ENCODE data around the gene RAB21.
"Not testable (repeated sequence)": the region's sequence is repeated elsewhere in the genome, so short reads cannot be mapped to it uniquely, and the experiment has no call there.

Gene RAB21

DNA sequence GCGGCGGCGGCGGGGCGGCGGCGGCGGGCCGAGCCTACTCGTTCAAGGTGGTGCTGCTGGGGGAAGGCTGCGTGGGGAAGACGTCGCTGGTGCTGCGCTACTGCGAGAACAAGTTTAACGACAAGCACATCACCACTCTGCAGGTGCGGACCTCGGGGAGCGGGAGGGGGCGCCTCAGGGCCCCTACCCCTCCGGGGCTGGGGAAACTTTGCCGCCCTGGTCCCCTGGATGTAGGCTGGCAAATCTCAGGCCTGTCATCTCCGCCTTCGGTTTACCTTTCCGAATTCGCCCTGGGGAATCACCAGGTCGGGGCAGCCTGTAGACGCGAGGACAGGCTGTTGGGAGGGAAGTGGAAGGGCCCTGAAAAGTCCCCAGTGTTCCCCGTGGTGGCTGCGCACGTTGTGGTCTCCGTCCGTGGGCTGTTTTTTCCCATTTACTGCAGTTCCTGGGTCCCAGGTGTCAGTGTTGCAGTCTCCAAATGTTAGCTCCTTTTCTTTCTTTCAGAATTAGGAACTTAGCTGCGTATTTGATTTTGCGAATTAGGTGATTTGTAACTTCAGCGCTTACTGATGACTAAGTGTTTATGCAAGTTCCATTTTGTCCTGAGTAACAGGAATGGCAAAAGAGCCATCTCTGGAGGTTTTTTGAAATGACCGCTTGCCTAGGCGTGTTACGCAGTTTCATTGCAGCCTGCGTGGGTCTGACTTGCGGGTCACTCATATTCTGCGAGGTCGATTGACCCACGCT lies 656 bp downstream of the RAB21 start:
- no peaks in the 10 kb centered on the region for H3K27me3 ChIP-seq (ENCODE audit: insufficient read depth, low read length, poor library complexity)
- H4K8ac ChIP-seq (ENCODE audit: low read depth, low read length), result no peak overlapping the region
- H3K4ac ChIP-seq (ENCODE audit: low read depth, low read length), result peak overlapping the region; percentile 16
- no peak overlapping the region for H2BK15ac ChIP-seq (replicated peaks; ENCODE audit: low read depth)
- H3K4me2 ChIP-seq (ENCODE audit: low read length), result peak overlapping the region; percentile 90
- no peak overlapping the region for H3K27ac ChIP-seq (ENCODE audit: low read depth, low read length)
- peak overlapping the region; percentile 95 for H3K56ac ChIP-seq (ENCODE audit: low read length)
- no CpG with 5 or more reads among the region's 45 CpGs for WGBS (ENCODE audit: extremely low coverage, insufficient coverage, low lambda C conversion rate)
- H3K9ac ChIP-seq (ENCODE audit: low read length), result peak overlapping the region; percentile 90
- H3K36me3 ChIP-seq (ENCODE audit: control insufficient read depth, insufficient read depth, low read length), result no peaks in the 10 kb centered on the region
- H3K18ac ChIP-seq (ENCODE audit: low read length), result peak overlapping the region; percentile 97
- H3K79me1 ChIP-seq (ENCODE audit: low read length), result peaks cover 14% of the 10 kb centered on the region
- H3K23ac ChIP-seq (ENCODE audit: low read length), result no peak overlapping the region
- DNase-seq, result peak; percentile 50
- H3K79me2 ChIP-seq (ENCODE audit: control insufficient read depth, insufficient read depth, low read length), result peaks cover 37% of the 10 kb centered on the region
- H3K4me1 ChIP-seq (ENCODE audit: control insufficient read depth, low read depth, low read length), result peaks cover 4% of the 10 kb centered on the region
- H2BK5ac ChIP-seq (ENCODE audit: low read length), result no peak overlapping the region
- no peak overlapping the region for H4K5ac ChIP-seq (ENCODE audit: low read length)
- peak overlapping the region; percentile 63 for H2BK120ac ChIP-seq (ENCODE audit: low read depth, low read length)
- H3K4me3 ChIP-seq (ENCODE audit: low read length), result peak overlapping the region; percentile 75
- H2AK5ac ChIP-seq (ENCODE audit: low read length), result no peak overlapping the region

GRCh38 chr12:71756054-71756690 lies 1.5 kb downstream of the RAB21 start:
- no CpG with 5 or more reads among the region's 5 CpGs for WGBS (ENCODE audit: extremely low coverage, insufficient coverage, low lambda C conversion rate)
- Histone ChIP-seq H4K8ac (ENCODE audit: low read depth, low read length) (no peak overlapping the region), H2BK120ac (ENCODE audit: low read depth, low read length) (no peak overlapping the region), H2BK5ac (ENCODE audit: low read length) (no peak overlapping the region), H3K56ac (ENCODE audit: low read length) (peak overlapping the region; percentile 95), H3K9ac (ENCODE audit: low read length) (peak overlapping the region; percentile 90), H3K4me1 (ENCODE audit: control insufficient read depth, low read depth, low read length) (peaks cover 4% of the 10 kb centered on the region), H4K5ac (ENCODE audit: low read length) (no peak overlapping the region), H3K23ac (ENCODE audit: low read length) (no peak overlapping the region), H2AK5ac (ENCODE audit: low read length) (no peak overlapping the region), H3K79me2 (ENCODE audit: control insufficient read depth, insufficient read depth, low read length) (peaks cover 45% of the 10 kb centered on the region), H3K4ac (ENCODE audit: low read depth, low read length) (no peak overlapping the region), H3K4me3 (ENCODE audit: low read length) (peak overlapping the region; percentile 75), H2BK15ac (replicated peaks; ENCODE audit: low read depth) (no peak overlapping the region), H3K79me1 (ENCODE audit: low read length) (peaks cover 16% of the 10 kb centered on the region), H3K27ac (ENCODE audit: low read depth, low read length) (no peak overlapping the region), H3K27me3 (ENCODE audit: insufficient read depth, low read length, poor library complexity) (no peaks in the 10 kb centered on the region), H3K36me3 (ENCODE audit: control insufficient read depth, insufficient read depth, low read length) (no peaks in the 10 kb centered on the region), H3K18ac (ENCODE audit: low read length) (no peak overlapping the region), H3K4me2 (ENCODE audit: low read length) (peak overlapping the region; percentile 90)
- no peak for DNase-seq

DNA sequence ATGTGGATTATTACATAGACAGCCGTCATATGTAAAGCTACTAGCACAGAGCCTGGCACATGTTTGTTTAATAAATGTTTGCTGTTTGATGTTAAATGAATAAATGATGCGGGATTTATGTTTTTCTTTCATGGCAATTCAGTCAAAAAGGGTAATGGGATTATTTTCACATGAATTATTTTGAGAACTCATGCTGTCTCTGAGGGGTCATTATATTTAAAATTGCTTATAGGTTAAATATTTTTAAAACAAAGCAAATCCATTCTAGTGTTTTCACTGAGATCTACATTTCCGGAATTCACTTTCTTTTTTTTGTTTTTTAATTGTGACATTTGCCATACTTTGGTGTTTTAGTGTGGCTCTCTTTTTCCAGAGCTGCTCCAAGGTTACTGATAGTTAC lies 5.3 kb downstream of the RAB21 start:
- H3K27me3 ChIP-seq (ENCODE audit: insufficient read depth, low read length, poor library complexity), result no peaks in the 10 kb centered on the region
- H3K56ac ChIP-seq (ENCODE audit: low read length), result no peak overlapping the region
- no peak overlapping the region for H2BK120ac ChIP-seq (ENCODE audit: low read depth, low read length)
- no peak overlapping the region for H3K4me2 ChIP-seq (ENCODE audit: low read length)
- H2AK5ac ChIP-seq (ENCODE audit: low read length), result no peak overlapping the region
- no peak overlapping the region for H3K23ac ChIP-seq (ENCODE audit: low read length)
- no peak overlapping the region for H3K9ac ChIP-seq (ENCODE audit: low read length)
- H3K79me2 ChIP-seq (ENCODE audit: control insufficient read depth, insufficient read depth, low read length), result peaks cover 62% of the 10 kb centered on the region
- peaks cover 17% of the 10 kb centered on the region for H3K79me1 ChIP-seq (ENCODE audit: low read length)
- peaks cover 4% of the 10 kb centered on the region for H3K4me1 ChIP-seq (ENCODE audit: control insufficient read depth, low read depth, low read length)
- H3K4ac ChIP-seq (ENCODE audit: low read depth, low read length), result no peak overlapping the region
- no peak overlapping the region for H3K4me3 ChIP-seq (ENCODE audit: low read length)
- no peak overlapping the region for H4K8ac ChIP-seq (ENCODE audit: low read depth, low read length)
- 100% methylated on average over 1 of the region's 3 CpGs for WGBS (ENCODE audit: extremely low coverage, insufficient coverage, low lambda C conversion rate)
- H3K27ac ChIP-seq (ENCODE audit: low read depth, low read length), result no peak overlapping the region
- no peak overlapping the region for H3K18ac ChIP-seq (ENCODE audit: low read length)
- H4K5ac ChIP-seq (ENCODE audit: low read length), result no peak overlapping the region
- no peak overlapping the region for H2BK15ac ChIP-seq (replicated peaks; ENCODE audit: low read depth)
- no peaks in the 10 kb centered on the region for H3K36me3 ChIP-seq (ENCODE audit: control insufficient read depth, insufficient read depth, low read length)
- H2BK5ac ChIP-seq (ENCODE audit: low read length), result no peak overlapping the region
- DNase-seq, result no peak

- no peak overlapping the region for H3K18ac ChIP-seq (ENCODE audit: low read length)
- H2BK5ac ChIP-seq (ENCODE audit: low read length), result no peak overlapping the region
- no peaks in the 10 kb centered on the region for H3K36me3 ChIP-seq (ENCODE audit: control insufficient read depth, insufficient read depth, low read length)
- no peak for DNase-seq
- no peak overlapping the region for H3K27ac ChIP-seq (ENCODE audit: low read depth, low read length)
- no peak overlapping the region for H2AK5ac ChIP-seq (ENCODE audit: low read length)
- H3K23ac ChIP-seq (ENCODE audit: low read length), result no peak overlapping the region
- H3K79me1 ChIP-seq (ENCODE audit: low read length), result peaks cover 16% of the 10 kb centered on the region
- no peak overlapping the region for H3K4ac ChIP-seq (ENCODE audit: low read depth, low read length)
- H3K27me3 ChIP-seq (ENCODE audit: insufficient read depth, low read length, poor library complexity), result no peaks in the 10 kb centered on the region
- H3K4me3 ChIP-seq (ENCODE audit: low read length), result no peak overlapping the region
- no peak overlapping the region for H3K9ac ChIP-seq (ENCODE audit: low read length)
- H3K4me2 ChIP-seq (ENCODE audit: low read length), result no peak overlapping the region
- H2BK15ac ChIP-seq (replicated peaks; ENCODE audit: low read depth), result no peak overlapping the region
- no CpG with 5 or more reads among the region's 3 CpGs for WGBS (ENCODE audit: extremely low coverage, insufficient coverage, low lambda C conversion rate)
- H4K8ac ChIP-seq (ENCODE audit: low read depth, low read length), result no peak overlapping the region
- peaks cover 60% of the 10 kb centered on the region for H3K79me2 ChIP-seq (ENCODE audit: control insufficient read depth, insufficient read depth, low read length)
- no peak overlapping the region for H4K5ac ChIP-seq (ENCODE audit: low read length)
- no peak overlapping the region for H3K56ac ChIP-seq (ENCODE audit: low read length)
- peaks cover 4% of the 10 kb centered on the region for H3K4me1 ChIP-seq (ENCODE audit: control insufficient read depth, low read depth, low read length)
- no peak overlapping the region for H2BK120ac ChIP-seq (ENCODE audit: low read depth, low read length)
Measured at GRCh38 chr12:71760471-71760870, 5.8 kb downstream of the RAB21 start.

DNA sequence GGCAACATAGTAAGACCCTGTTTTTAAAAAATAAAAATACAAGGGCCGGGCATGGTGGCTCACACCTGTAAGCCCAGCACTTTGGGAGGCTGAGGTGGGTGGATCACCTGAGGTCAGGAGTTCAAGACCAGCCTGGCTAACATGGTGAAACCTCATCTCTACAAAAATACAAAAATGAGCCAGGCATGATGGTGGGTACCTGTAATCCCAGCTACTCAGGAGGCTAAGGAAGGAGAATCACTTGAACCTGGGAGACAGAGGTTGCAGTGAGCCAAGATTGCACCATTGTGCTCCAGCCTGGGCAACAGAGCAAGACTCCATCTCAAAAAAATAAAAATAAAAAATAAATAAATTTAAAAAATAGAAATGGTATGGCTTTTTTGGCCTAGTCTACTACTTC lies 6.7 kb downstream of the RAB21 start:
- DNase-seq; H3K18ac ChIP-seq (ENCODE audit: low read length); H3K56ac ChIP-seq (ENCODE audit: low read length); H2BK5ac ChIP-seq (ENCODE audit: low read length); H2AK5ac ChIP-seq (ENCODE audit: low read length); H3K9ac ChIP-seq (ENCODE audit: low read length); H3K4me1 ChIP-seq (ENCODE audit: control insufficient read depth, low read depth, low read length); H3K27ac ChIP-seq (ENCODE audit: low read depth, low read length); H3K36me3 ChIP-seq (ENCODE audit: control insufficient read depth, insufficient read depth, low read length); H3K4ac ChIP-seq (ENCODE audit: low read depth, low read length); H3K4me2 ChIP-seq (ENCODE audit: low read length); H2BK120ac ChIP-seq (ENCODE audit: low read depth, low read length); H3K4me3 ChIP-seq (ENCODE audit: low read length); H3K27me3 ChIP-seq (ENCODE audit: insufficient read depth, low read length, poor library complexity); H4K5ac ChIP-seq (ENCODE audit: low read length); H3K23ac ChIP-seq (ENCODE audit: low read length); H4K8ac ChIP-seq (ENCODE audit: low read depth, low read length); H2BK15ac ChIP-seq (replicated peaks; ENCODE audit: low read depth): not testable (repeated sequence)
- Histone ChIP-seq H3K79me1 (ENCODE audit: low read length) (peaks cover 13% of the 10 kb centered on the region), H3K79me2 (ENCODE audit: control insufficient read depth, insufficient read depth, low read length) (peaks cover 55% of the 10 kb centered on the region)
- WGBS (ENCODE audit: extremely low coverage, insufficient coverage, low lambda C conversion rate), result no CpG with 5 or more reads among the region's 1 CpG

All from mesendoderm (in vitro differentiated cells).